ENCODE measurements around the gene DYNLRB2.

DNA sequence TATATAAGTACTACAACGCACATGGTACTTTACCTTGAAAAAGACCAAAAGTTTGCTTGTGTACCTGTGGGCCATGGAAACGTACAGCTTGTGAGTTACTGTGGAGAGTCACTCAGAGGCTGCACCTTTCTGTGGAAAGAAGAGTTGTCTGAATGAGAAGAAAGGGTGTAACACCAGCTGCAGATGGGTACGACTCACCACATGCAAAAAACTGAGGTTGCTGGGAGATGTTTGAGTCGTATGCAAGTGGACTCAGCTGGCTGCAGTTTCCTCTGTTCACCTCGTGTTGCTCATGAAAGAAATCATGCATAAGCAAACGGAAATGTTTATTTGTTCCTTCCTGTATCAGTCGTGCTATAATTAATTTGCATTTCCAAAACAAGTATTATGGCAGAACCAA lies 22.4 kb upstream of the DYNLRB2 start:
- TF ChIP-seq POLR2A (IDR thresholded peaks at IDR 0.05): no peak
- no peak for TF ChIP-seq CTCF (IDR thresholded peaks at IDR 0.05)

Data from lower leg skin (tissue), 3 donors.